ENCODE measurements around the gene SOS1. TPM values are rescaled to one million over a fixed set of nuclear protein-coding genes. Genes with fewer than 3 reads are reported as not detected.

SOS1 gene
- total RNA-seq, 1 donor from 2014 or later: 44.0 TPM

GRCh38 chr2:39153312-39153711 is 32.5 kb upstream of the SOS1 start:
- H3K36me3 Mint-ChIP-seq (ENCODE audit: low read depth, unreplicated experiment): no peaks in the 10 kb centered on the region
- no peaks in the 10 kb centered on the region for H3K36me3 ChIP-seq (ENCODE audit: insufficient read depth, low read length)
- H3K27ac Mint-ChIP-seq (ENCODE audit: unreplicated experiment): no peak overlapping the region
- no peaks in the 10 kb centered on the region for H3K9me3 ChIP-seq (ENCODE audit: insufficient read depth, low read depth, low read length)
- H3K4me2 ChIP-seq (ENCODE audit: low read length): no peak overlapping the region
- no peak overlapping the region for H3K27ac ChIP-seq (ENCODE audit: low read depth, low read length)
- no peaks in the 10 kb centered on the region for H3K27me3 Mint-ChIP-seq (ENCODE audit: low read depth, unreplicated experiment)
- no peaks in the 10 kb centered on the region for H4K20me1 ChIP-seq (ENCODE audit: insufficient read depth, low read length)
- DNase-seq (ENCODE audit: low read depth) (no peak), FAIRE-seq (no peak)
- no peak overlapping the region for H3K4me3 Mint-ChIP-seq (ENCODE audit: unreplicated experiment)
- H3K9ac ChIP-seq (ENCODE audit: low read length): no peak overlapping the region
- no peaks in the 10 kb centered on the region for H3K4me1 Mint-ChIP-seq (ENCODE audit: low read depth, unreplicated experiment)
- H3K4me1 ChIP-seq (ENCODE audit: insufficient read depth, low read length): no peaks in the 10 kb centered on the region
- no peaks in the 10 kb centered on the region for H3K27me3 ChIP-seq (ENCODE audit: insufficient read depth, low read length)
- no peak overlapping the region for H2AFZ ChIP-seq (ENCODE audit: low read depth, low read length)
- H3K79me2 ChIP-seq (ENCODE audit: insufficient read depth, low read length): no peaks in the 10 kb centered on the region
- H3K4me3 ChIP-seq (ENCODE audit: insufficient read depth, low read depth, low read length): no peak overlapping the region
- H3K9me3 Mint-ChIP-seq (ENCODE audit: unreplicated experiment): no peaks in the 10 kb centered on the region
- no peak for TF ChIP-seq CTCF (IDR thresholded peaks at IDR 0.05; ENCODE audit: insufficient read depth, low read depth, low read length)
- no peak for TF ChIP-seq EZH2 (IDR thresholded peaks at IDR 0.05; ENCODE audit: insufficient read depth, low read length)

- H3K27me3 Mint-ChIP-seq (ENCODE audit: low read depth, unreplicated experiment): no peaks in the 10 kb centered on the region
- Histone ChIP-seq H3K4me2 (ENCODE audit: low read length) (no peak overlapping the region), H3K27ac (ENCODE audit: low read depth, low read length) (no peak overlapping the region), H3K79me2 (ENCODE audit: insufficient read depth, low read length) (no peaks in the 10 kb centered on the region), H3K4me1 (ENCODE audit: insufficient read depth, low read length) (no peaks in the 10 kb centered on the region), H3K36me3 (ENCODE audit: insufficient read depth, low read length) (no peaks in the 10 kb centered on the region), H3K27me3 (ENCODE audit: insufficient read depth, low read length) (no peaks in the 10 kb centered on the region), H2AFZ (ENCODE audit: low read depth, low read length) (no peak overlapping the region), H3K9ac (ENCODE audit: low read length) (no peak overlapping the region), H3K9me3 (ENCODE audit: insufficient read depth, low read depth, low read length) (no peaks in the 10 kb centered on the region), H4K20me1 (ENCODE audit: insufficient read depth, low read length) (no peaks in the 10 kb centered on the region), H3K4me3 (ENCODE audit: insufficient read depth, low read depth, low read length) (no peak overlapping the region)
- no peaks in the 10 kb centered on the region for H3K9me3 Mint-ChIP-seq (ENCODE audit: unreplicated experiment)
- DNase-seq (ENCODE audit: low read depth) (no peak), FAIRE-seq (no peak)
- H3K4me3 Mint-ChIP-seq (ENCODE audit: unreplicated experiment): no peak overlapping the region
- H3K27ac Mint-ChIP-seq (ENCODE audit: unreplicated experiment): no peak overlapping the region
- H3K36me3 Mint-ChIP-seq (ENCODE audit: low read depth, unreplicated experiment): no peaks in the 10 kb centered on the region
- no peaks in the 10 kb centered on the region for H3K4me1 Mint-ChIP-seq (ENCODE audit: low read depth, unreplicated experiment)
- TF ChIP-seq EZH2 (IDR thresholded peaks at IDR 0.05; ENCODE audit: insufficient read depth, low read length): no peak
- no peak for TF ChIP-seq CTCF (IDR thresholded peaks at IDR 0.05; ENCODE audit: insufficient read depth, low read depth, low read length)
Observed at GRCh38 chr2:39152504-39152903, 31.7 kb upstream of the SOS1 start.

- Histone ChIP-seq H2AFZ (ENCODE audit: low read depth, low read length) (no peak overlapping the region), H3K9ac (ENCODE audit: low read length) (no peak overlapping the region), H3K4me3 (ENCODE audit: insufficient read depth, low read depth, low read length) (no peak overlapping the region), H4K20me1 (ENCODE audit: insufficient read depth, low read length) (no peaks in the 10 kb centered on the region), H3K27me3 (ENCODE audit: insufficient read depth, low read length) (no peaks in the 10 kb centered on the region), H3K27ac (ENCODE audit: low read depth, low read length) (no peak overlapping the region), H3K79me2 (ENCODE audit: insufficient read depth, low read length) (no peaks in the 10 kb centered on the region), H3K4me2 (ENCODE audit: low read length) (no peak overlapping the region), H3K4me1 (ENCODE audit: insufficient read depth, low read length) (no peaks in the 10 kb centered on the region), H3K9me3 (ENCODE audit: insufficient read depth, low read depth, low read length) (no peaks in the 10 kb centered on the region), H3K36me3 (ENCODE audit: insufficient read depth, low read length) (no peaks in the 10 kb centered on the region)
- no peak overlapping the region for H3K27ac Mint-ChIP-seq (ENCODE audit: unreplicated experiment)
- no peaks in the 10 kb centered on the region for H3K36me3 Mint-ChIP-seq (ENCODE audit: low read depth, unreplicated experiment)
- TF ChIP-seq EZH2 (IDR thresholded peaks at IDR 0.05; ENCODE audit: insufficient read depth, low read length): no peak
- TF ChIP-seq CTCF (IDR thresholded peaks at IDR 0.05; ENCODE audit: insufficient read depth, low read depth, low read length): no peak
- no peak for DNase-seq (ENCODE audit: low read depth)
- no peak overlapping the region for H3K4me3 Mint-ChIP-seq (ENCODE audit: unreplicated experiment)
- H3K9me3 Mint-ChIP-seq (ENCODE audit: unreplicated experiment): no peaks in the 10 kb centered on the region
- H3K4me1 Mint-ChIP-seq (ENCODE audit: low read depth, unreplicated experiment): no peaks in the 10 kb centered on the region
- no peaks in the 10 kb centered on the region for H3K27me3 Mint-ChIP-seq (ENCODE audit: low read depth, unreplicated experiment)
- FAIRE-seq: no peak
Observed at GRCh38 chr2:39150890-39151497, 30.1 kb upstream of the SOS1 start.
